ENCODE results near the gene TAF11L14.

Gene TAF11L14

DNA sequence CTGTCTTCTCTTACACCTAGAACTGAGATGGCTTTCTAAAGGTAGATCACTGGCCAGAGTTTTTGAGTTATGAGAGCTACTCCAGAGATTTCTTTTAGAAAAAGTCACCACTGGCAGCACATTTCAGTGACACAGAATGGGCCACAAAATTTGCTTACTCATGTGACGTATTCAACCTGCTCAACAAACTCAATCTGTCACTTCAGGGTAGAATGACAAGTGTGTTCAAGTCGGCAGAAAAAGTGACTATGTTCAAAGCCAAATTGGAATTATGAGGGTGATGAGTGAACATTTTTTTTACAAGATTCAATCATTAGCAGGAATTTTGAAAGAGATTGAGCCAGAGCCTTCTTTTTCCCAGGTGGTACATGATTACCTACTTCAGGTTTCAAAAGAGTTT, 46.5 kb downstream of the TAF11L14 start:
- DNase-seq, result no peak

All from NCI-H1694 treated with DMSO at 0.1 percent for 48 hours (cell line).